NCI-H526 treated with DMSO at 0.1 percent for 48 hours (cell line): ENCODE results near the gene SIGLEC7.

Experiments
- DNase-seq: peaks from one replicate; lab custom pipeline; 2025; lab: John Stamatoyannopoulos, UW

The SIGLEC7 gene

DNA sequence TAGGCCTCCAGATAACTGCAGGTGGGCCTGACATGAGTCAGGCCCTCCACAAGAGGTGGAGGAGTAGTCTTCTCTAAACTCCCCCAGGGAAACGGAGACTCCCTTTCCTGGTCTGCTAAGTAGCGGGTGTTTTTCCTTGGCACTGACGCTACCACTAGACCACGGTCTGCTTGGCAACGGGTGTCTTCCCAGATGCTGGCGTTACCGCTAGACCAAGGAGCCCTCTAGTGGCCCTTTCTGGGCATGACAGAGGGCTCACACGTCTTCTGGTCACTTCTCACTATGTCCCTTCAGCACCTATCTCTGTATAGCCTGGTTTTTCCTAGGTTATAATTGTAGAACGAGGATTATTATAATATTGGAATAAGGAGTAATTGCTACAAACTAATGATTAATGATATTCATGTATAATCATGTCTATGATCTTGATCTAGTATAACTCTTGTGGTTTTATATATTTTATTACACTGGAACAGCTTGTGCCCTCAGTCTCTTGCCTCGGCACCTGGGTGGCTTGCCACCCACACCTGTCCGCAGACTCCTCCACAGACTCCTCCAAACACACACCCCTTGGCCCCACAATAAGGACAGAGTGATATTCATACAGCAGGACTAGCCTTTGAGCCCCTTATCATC is 27.3 kb downstream of the SIGLEC7 start:
- DNase-seq, result peak; percentile 15

DNA sequence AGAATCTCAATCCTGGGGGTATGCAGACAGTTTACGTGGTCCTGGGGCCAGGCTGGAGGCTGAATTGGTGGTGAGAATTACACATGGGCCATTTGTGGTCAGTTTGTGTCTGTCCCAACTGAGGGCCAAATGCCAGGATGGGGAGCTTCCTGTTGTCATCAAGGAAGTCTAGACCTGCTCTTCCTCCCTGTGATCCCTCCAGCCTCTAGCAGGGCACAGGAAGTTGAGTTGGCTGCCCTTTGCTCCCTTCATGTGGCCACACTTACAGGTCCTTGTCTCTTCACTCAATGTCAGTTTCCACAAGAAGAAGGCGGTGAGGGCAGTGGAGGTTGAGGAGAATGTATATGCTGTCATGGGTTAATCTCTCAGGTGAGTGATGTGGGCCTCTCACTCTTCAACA is 30.1 kb downstream of the SIGLEC7 start:
- no peak for DNase-seq

DNA sequence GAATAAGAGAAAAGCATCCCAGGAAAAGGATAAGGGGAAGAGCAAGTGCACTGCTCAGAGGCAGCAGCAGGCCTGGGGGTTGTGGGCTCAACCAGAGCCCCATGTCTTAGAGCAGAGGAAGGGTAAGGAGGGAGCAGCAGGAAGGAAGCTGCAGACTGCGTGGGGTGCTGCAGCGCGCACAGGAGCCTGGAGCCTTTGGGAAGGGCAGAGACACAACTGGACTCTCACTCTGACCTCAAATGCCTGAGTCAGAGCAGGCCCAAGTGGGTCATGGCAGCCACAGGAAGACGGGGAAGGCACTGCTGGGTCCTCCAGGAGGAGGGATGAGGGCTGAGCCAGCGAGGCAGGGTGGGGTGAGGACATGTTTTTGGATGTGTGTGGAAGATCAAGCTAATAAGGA is 31.6 kb downstream of the SIGLEC7 start:
- DNase-seq, result no peak

DNA sequence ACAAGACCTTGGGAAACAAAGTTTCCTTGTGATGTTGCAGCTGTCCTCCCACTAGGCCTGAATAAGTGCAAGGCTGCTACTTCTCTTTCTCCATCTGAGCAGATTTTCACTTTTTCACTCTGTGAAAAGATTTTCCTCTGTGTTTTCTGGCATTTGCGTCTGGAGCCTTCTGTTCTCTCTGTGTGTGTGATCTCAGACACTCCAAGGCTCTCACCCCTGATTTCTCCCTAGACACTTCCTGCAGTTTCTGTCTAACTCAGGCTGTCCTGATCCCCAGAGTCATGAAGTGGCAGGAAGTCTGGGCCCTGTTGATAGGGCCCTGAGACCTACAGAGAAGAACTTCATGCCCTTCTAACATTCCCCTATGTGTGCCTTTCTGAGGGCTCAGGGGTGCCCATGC is 37.2 kb downstream of the SIGLEC7 start:
- no peak for DNase-seq

DNA sequence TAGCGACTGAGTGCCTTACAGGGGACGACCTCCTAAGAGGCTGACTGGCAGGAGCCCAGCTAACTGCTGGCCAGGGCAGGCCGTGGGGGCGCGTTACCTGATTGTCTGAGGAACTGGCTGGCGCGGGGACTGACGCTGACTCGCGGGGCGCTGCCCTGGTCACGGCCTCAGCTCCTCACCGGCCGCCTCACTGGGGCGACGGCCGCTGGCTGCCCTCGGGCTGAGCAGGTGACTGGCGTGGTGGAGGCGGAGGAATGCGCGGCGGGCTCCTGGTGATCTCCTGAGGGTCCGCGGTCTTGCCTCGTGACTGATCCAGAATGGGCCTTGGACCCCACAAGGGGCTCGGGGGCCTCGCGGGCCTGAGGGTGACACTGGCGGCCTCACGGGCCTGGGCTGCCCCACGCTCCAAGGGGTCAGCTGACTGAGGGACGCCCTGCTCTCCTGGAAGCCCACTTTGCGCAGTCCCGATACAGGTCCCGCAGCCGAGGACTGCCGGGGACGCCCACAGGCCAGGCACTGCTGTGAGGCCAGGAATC is 39.3 kb downstream of the SIGLEC7 start:
- DNase-seq, result no peak

DNA sequence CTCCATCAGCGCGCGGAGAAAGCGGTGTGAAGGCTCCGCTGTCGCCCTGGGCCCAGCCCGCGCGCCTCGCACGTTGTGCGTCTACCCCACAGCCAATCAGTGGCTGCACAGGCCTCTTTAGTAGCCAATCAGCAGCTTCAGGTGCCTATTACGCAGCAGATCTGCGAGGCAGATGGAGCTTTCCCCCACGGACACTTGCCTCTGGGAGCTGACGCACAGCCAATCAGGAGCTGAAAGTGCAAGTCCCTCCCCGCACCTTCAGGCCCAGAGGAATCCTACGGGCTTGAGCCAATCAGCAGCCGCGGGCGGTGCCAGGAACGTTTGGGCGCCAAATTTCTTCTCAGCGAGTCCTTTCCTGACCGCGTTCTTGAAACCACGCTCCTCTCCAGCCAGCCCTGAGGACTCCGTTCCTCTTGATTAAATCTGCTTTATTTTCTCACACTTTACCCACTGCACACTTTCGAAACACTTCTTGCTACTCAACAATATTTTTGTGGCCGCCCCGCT is 39.9 kb downstream of the SIGLEC7 start:
- no peak for DNase-seq

DNA sequence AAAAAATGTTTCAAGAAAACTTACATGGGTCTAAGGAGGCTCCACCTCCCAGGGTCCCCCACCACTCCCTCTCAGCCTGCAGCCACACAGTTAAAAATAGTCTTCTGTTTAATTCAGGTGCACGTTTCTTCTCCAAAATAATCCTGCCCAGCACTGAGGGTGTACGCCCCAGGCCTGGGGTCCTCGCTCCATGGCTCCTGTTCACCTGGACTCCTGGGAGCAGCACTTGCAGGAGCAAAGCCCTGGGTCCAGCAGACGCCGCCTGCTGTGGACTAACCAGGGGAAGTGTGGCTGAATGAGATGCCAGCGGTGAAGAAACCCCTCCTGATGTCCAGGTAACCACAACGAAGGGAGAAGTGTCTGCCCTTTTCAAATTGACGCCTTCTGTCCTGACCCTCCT is 41.5 kb downstream of the SIGLEC7 start:
- DNase-seq, result no peak

DNA sequence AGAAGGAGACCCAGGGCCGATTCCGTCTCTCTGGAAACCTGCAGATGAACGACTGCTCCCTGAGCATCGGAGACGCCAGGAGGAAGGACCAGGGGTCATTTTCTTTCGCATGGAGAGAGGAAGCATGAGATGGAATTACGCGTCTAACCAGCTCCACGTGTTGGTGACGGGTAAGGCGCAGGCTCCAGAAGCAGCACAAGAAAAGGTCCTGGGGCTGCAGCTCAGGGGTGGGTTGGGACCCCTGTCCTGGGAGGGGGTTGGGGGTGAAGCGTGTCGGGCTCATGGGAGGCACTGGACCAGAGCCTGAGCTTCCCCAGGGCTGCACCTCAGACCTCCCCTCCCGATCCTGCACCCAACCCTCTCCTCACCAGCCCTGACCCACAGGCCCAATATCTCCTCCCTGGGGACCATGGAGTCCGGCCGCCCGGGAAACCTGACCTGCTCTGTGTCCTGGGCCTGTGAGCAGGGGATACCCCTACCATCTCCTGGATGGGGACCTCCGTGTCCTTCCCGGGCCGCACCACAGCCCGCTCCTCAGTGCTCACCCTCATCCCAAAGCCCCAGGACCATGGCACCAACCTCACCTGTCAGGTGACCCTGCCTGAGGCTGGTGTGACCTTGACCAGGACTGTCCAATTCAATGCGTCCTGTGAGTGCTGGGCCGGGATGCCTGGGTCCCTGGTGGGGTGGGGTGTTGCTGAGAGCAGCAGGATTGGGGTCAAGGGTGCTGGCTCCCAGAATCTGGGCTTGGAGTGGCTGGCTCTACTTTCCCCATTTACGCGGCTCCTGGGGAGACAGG is 43.2 kb downstream of the SIGLEC7 start:
- DNase-seq, result no peak

DNA sequence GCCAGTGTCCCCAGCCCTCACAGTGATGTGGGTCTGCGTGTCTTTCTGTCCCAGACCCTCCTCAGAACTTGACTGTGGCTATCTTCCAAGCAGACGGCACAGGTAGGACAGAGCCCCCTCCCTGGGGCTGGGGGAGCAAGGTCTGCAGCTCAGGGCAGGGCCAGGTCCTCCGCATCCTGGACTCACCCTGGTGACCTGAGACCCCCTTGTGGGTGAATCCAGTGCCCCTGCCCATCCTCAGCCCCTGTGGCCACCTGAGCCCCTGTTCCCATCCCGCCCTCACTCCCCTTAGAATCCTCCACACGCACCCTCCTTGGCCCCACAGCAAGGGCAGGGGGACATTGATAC is 43.7 kb downstream of the SIGLEC7 start:
- DNase-seq, result no peak

DNA sequence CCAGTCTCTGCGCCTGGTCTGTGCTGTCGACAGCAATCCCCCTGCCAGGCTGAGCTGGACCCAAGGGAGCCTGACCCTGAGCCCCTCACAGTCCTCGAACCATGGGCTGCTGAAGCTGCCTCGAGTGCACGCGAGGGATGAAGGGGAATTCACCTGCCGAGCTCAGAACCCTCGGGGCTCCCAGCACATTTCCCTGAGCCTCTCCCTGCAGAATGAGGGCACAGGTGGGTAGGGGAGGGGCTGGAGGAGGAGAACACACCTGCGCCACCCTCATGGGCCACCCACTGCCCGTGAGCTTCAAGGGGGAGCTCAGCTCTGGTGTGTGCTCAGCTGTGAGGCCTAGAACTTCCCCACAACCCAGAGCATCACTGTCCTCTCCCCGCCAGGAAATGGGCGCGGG is 44.2 kb downstream of the SIGLEC7 start:
- DNase-seq, result no peak

DNA sequence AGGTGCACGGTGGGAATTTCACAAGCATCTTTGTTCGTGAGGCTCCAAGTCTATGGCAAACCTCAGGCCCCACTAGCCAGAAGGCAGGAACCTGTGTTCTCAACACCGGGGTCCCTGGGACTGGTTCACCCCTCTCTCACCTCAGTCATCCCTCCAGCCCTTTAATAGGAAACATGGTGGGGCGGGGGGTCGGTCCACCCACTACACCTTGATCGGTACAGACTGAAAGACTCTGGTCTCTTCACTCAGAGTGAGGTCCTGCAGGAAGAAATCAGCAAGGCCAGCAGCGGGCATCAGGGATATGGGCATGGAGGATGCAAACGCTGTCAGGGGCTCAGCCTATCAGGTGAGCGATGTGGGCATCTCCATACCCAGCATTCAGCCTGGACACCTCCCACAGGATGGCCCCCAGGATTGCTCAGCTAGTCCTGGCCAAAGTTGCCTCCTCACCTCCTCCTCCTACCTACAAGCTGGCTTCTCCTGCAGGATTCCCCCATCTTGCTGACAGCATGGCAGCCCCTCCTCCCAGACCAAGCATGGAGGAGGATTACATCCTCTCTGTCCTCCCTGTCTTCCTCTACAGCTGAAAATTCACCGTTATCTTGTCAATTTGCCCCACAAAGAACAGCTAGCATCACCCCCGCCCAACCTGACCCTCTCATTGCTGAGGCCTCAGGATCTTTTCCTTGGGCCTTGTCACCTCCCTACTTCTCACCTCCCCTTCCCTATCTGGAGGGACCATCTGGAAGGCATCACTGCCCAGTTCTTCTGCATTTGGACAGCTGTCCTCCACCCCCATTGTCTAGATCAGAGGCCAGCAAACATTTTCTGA is 45.5 kb downstream of the SIGLEC7 start:
- no peak for DNase-seq

DNA sequence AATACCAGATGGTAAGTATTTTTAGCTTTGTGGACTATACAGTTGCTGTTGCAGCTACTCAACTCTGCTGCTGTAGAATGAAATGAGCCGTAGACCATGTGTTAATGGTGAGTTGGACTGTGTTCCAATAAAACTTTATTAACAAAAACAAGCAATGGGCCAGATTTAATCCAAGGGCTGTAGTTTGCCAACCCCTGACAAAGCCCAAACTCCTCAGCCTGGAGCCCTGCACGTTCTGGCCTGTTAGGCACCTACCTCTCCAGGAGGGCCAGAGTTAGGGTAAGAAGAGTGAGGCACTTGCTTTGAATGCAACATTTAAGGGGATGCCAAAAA is 46.1 kb downstream of the SIGLEC7 start:
- DNase-seq, result no peak

DNA sequence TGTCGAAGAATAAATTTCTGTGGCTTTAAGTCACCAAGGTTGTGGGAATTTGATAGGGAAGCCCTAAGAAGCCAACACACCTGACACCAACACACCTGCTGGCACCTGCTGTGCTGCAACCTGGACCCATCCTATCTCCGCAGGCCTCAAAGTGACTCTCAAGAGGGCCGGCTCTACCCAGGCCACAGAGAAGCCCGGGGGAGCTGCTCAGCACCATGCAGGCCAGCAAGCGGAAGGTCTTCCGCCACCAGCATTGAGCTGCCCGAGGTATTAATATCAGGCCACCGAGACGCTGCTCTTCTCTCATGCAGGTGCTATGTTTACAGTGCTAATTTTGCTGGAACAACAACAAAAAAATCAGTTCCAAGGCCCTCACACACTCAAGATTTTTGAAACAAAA is 50.6 kb downstream of the SIGLEC7 start:
- DNase-seq, result no peak

DNA sequence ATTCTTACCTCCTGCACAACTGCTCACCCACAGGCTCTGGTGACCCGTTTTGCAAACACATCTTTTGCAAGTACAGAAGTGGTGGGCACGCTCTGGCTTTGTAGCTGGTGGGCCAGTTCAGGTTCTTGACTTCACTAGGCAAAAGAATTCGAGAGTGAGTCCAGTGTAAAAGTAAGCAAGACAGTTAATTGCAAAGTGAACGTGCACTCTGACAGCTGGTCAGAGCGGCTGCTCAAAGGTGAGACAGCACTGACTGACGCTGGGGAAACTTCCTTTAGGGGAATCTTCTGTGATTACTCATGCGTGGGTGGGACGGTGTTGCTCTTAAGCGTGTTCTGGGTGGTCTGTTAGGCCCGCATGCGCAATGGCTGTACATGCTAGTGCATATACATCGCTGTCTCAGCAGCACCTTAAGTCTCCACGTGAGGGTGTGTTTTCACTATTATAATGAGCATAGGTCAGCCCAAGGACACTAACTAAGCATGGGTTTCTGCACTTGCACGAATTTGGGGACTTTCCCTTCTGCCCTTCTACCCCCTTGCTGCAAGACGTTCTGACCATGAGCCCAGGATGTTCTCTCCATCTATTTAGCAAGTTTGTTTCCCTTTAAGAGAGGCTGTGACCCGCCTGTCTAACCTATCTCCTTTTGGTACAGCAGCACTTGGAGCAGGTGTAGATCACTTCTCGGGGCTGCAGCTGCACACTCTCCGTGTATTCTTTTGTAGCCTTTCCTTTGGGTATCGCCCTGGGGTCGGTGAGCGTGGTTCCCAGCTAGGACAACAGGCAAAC is 52.6 kb downstream of the SIGLEC7 start:
- no peak for DNase-seq

DNA sequence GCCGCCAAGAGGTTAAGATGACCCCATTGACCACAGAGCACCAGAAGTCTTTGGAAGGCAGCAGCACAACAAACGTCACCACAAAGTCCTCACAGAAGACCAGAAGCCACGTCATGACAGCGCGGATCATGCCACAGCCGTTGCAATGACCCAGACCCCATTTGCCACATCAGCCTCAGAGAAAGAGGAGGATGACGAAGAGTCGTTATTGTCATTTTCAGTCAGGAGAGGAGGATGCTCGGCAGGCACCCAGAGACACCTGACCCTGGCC is 53.1 kb downstream of the SIGLEC7 start:
- no peak for DNase-seq

DNA sequence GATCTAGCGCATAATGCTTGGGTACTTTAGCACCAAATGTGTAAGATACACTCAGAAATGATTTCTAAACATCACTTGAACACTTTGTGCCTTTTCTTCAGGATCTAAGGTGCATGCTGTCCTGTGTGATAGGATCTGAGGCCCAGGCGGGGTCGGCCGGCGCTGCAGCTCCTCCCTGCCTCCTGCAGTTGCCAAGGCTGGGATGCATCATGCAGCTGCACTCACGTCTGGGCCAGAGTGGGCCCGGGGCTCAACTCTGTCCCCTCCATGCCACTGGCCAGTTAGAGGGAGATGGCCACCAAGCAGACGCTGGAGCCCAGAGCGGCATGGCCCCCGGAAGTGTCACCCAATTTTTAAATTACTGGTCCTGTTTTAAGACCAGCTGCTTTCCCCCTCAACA is 53.5 kb downstream of the SIGLEC7 start:
- DNase-seq, result no peak

DNA sequence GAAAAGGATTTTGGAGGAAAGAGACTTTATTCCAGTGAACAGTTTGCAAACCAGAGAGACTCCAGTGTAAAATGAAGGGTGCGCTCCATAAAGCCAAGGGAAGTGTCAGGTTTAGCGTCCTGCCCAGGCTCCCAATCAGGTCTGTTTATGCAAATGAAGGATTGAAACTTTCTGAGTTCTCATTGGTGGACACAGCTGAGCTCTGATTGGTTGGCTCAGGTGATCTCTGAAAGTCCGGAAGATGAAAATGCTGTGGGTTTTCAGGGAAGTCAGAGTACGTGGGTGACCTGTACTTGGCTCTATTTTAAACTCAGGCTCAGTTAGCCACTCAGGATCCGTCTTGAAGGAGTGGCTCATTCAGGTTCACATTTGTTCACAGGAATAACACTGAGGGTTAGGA is 54.1 kb downstream of the SIGLEC7 start:
- no peak for DNase-seq

DNA sequence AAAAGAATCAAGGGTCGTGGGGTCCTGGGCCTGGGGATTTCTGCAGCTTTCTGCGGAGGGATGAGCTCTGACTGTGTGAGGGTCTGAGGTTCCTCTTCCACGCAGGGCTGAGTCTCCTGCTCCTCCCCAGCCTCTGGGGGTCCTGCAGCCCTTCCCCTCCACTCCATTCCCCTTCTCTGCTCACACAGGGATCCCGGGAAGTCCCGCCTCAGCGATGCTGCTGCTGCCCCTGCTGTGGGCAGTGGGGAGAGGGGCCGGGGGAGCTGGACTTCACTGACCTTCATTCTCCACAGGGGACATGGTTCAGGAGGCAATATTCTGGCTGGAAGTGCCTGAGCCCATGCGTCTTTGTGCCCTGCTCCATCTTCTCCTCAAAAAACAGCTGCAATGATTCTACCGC is 56.5 kb downstream of the SIGLEC7 start:
- DNase-seq, result no peak

DNA sequence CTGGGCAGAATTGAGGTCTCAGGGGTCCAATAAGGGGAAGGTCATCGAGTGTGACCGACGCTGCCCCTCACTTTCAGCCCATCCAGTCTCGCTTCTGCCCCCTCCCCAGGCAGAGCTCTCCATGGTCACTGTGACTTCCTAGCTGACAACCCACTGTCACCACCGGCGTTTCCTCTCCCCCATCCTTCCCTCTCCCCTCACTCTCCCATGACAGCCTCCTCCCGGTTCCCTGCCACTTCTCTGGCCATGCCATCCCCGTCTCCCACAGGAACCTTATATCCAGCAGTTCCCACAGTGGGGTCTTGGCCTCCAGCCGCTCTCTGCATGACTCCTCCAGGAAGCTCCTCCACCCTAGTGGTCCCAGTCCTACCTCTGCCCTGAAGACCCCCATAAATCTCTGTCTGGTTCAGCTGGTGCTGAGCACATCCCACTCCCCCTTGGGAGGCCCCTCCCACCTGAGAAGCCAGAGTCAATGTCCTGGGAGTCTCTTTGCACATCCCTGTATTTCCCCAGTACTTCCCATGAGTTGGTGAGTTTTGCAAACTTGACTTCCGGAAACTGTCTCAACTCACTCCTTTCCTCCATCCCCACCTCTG is 58.1 kb downstream of the SIGLEC7 start:
- no peak for DNase-seq

DNA sequence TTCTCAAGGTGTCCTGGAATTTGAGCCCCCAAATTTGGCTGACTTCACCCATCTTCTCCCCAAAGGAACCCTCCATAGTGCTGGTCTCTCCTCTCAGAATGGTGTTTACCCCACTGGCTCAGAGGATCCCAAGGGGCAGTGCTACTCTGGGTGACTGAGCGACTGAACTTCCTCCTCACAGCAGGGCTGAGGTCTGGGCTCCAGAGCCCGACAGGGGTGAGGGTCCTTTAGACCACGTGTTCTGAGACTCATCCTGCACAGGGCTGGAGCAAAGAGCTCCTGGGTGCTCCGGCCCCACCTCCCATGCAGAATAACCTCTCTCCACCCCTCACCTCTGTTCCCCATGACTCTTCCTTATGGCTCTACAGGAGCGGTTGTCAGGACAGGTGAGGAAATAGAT is 59.6 kb downstream of the SIGLEC7 start:
- no peak for DNase-seq
